IPS DF 6.9 (cell line): ENCODE results near the gene ADCY4.

ENCODE experiments used
- DNase-seq: peaks from one replicate; pipeline ENCODE4 v3.0.0-alpha.2; 2013; ENCODE audit warnings: low read depth, low spot score
- H3K27ac ChIP-seq: one replicate; pipeline ENCODE4 v1.5.1; 2013; ENCODE audit warnings: low read length, control low read depth
- H3K27me3 ChIP-seq: 2 replicates; pipeline ENCODE4 v1.6.1; 2013; ENCODE audit warnings: mild to moderate bottlenecking, low read length; ENCODE audit not compliant: control insufficient read depth, insufficient read depth
- H3K36me3 ChIP-seq: 2 replicates; pipeline ENCODE4 v1.6.1; 2013; ENCODE audit warnings: low read length; ENCODE audit not compliant: control insufficient read depth, insufficient read depth
- H3K4me1 ChIP-seq: 2 replicates; pipeline ENCODE4 v1.6.1; 2013; ENCODE audit warnings: low read length; ENCODE audit not compliant: control insufficient read depth, insufficient read depth
- H3K4me3 ChIP-seq: 2 replicates; pipeline ENCODE4 v1.5.1; 2013; ENCODE audit warnings: mild to moderate bottlenecking, low read length
- H3K9me3 ChIP-seq: 2 replicates; pipeline ENCODE4 v1.6.1; 2013; ENCODE audit warnings: low read length, inconsistent platforms; ENCODE audit not compliant: control insufficient read depth, insufficient read depth
- WGBS: extraction: QIAGEN DNeasy Blood & Tissue Kit; methylation state at CpG from one replicate; pipeline ENCODE4 v1.1.7; 2013; ENCODE audit warnings: mixed read lengths, missing lambda C conversion rate; ENCODE audit not compliant: insufficient read length, insufficient coverage; 5-methylcytosine and 5-hydroxymethylcytosine counted together

ADCY4 gene

GRCh38 chr14:24297190-24297964 is 37.5 kb downstream of the ADCY4 start:
- no CpG with 5 or more reads among the region's 5 CpGs for WGBS
- H3K9me3 ChIP-seq: no peaks in the 10 kb centered on the region
- no peak overlapping the region for H3K27ac ChIP-seq
- no peaks in the 10 kb centered on the region for H3K27me3 ChIP-seq
- DNase-seq: no peak
- peaks cover 9% of the 10 kb centered on the region; the same call in 1 of the 2 replicates for H3K36me3 ChIP-seq
- H3K4me3 ChIP-seq: no peak overlapping the region
- H3K4me1 ChIP-seq: no peaks in the 10 kb centered on the region

GRCh38 chr14:24296341-24297157 is 38.3 kb downstream of the ADCY4 start:
- DNase-seq: no peak
- no peaks in the 10 kb centered on the region for H3K4me1 ChIP-seq
- peaks cover 1% of the 10 kb centered on the region; the same call in 1 of the 2 replicates for H3K36me3 ChIP-seq
- H3K4me3 ChIP-seq: no peak overlapping the region
- WGBS: no CpG with 5 or more reads among the region's 12 CpGs
- no peak overlapping the region for H3K27ac ChIP-seq
- H3K9me3 ChIP-seq: no peaks in the 10 kb centered on the region
- H3K27me3 ChIP-seq: no peaks in the 10 kb centered on the region

GRCh38 chr14:24293525-24293924 is 41.3 kb downstream of the ADCY4 start:
- no CpG with 5 or more reads among the region's 2 CpGs for WGBS
- Histone ChIP-seq H3K4me3 (no peak overlapping the region), H3K36me3 (0 out of 2 replicates have a peak, but pooled peaks cover 2% of the 10 kb centered on the region), H3K27ac (no peak overlapping the region), H3K4me1 (no peaks in the 10 kb centered on the region), H3K27me3 (no peaks in the 10 kb centered on the region), H3K9me3 (no peaks in the 10 kb centered on the region)
- DNase-seq: no peak

GRCh38 chr14:24292118-24292807 is 42.6 kb downstream of the ADCY4 start:
- Histone ChIP-seq H3K27me3 (no peaks in the 10 kb centered on the region), H3K36me3 (0 out of 2 replicates have a peak, but pooled peaks cover 2% of the 10 kb centered on the region), H3K9me3 (no peaks in the 10 kb centered on the region), H3K4me3 (no peak overlapping the region), H3K4me1 (no peaks in the 10 kb centered on the region), H3K27ac (no peak overlapping the region)
- DNase-seq: no peak
- WGBS: no CpG with 5 or more reads among the region's 11 CpGs

GRCh38 chr14:24291446-24292117 is 43.3 kb downstream of the ADCY4 start:
- no CpG with 5 or more reads among the region's 3 CpGs for WGBS
- H3K36me3 ChIP-seq: 0 out of 2 replicates have a peak, but pooled peaks cover 2% of the 10 kb centered on the region
- no peaks in the 10 kb centered on the region for H3K4me1 ChIP-seq
- H3K27ac ChIP-seq: no peak overlapping the region
- no peaks in the 10 kb centered on the region for H3K9me3 ChIP-seq
- DNase-seq: no peak
- H3K4me3 ChIP-seq: no peak overlapping the region
- H3K27me3 ChIP-seq: no peaks in the 10 kb centered on the region

- no peaks in the 10 kb centered on the region for H3K4me1 ChIP-seq
- no peak overlapping the region for H3K27ac ChIP-seq
- no peaks in the 10 kb centered on the region for H3K27me3 ChIP-seq
- 0 out of 2 replicates have a peak, but pooled peaks cover 2% of the 10 kb centered on the region for H3K36me3 ChIP-seq
- no peak overlapping the region for H3K4me3 ChIP-seq
- no peak for DNase-seq
- H3K9me3 ChIP-seq: no peaks in the 10 kb centered on the region
- no CpG with 5 or more reads among the region's 9 CpGs for WGBS
Observed at GRCh38 chr14:24290746-24291145, 44.1 kb downstream of the ADCY4 start.

GRCh38 chr14:24289649-24290280 is 45.1 kb downstream of the ADCY4 start:
- H3K36me3 ChIP-seq: 0 out of 2 replicates have a peak, but pooled peaks cover 2% of the 10 kb centered on the region
- DNase-seq: no peak
- H3K4me1 ChIP-seq: no peaks in the 10 kb centered on the region
- no CpG with 5 or more reads among the region's 6 CpGs for WGBS
- no peaks in the 10 kb centered on the region for H3K9me3 ChIP-seq
- no peak overlapping the region for H3K4me3 ChIP-seq
- H3K27me3 ChIP-seq: no peaks in the 10 kb centered on the region
- H3K27ac ChIP-seq: no peak overlapping the region

- no peaks in the 10 kb centered on the region for H3K27me3 ChIP-seq
- H3K36me3 ChIP-seq: 0 out of 2 replicates have a peak, but pooled peaks cover 2% of the 10 kb centered on the region
- no peak overlapping the region for H3K27ac ChIP-seq
- no peak for DNase-seq
- no peaks in the 10 kb centered on the region for H3K4me1 ChIP-seq
- H3K4me3 ChIP-seq: no peak overlapping the region
- H3K9me3 ChIP-seq: no peaks in the 10 kb centered on the region
- no CpG with 5 or more reads among the region's 5 CpGs for WGBS
Observed at GRCh38 chr14:24286996-24287395, 47.9 kb downstream of the ADCY4 start.

- H3K4me1 ChIP-seq: no peaks in the 10 kb centered on the region
- WGBS: no CpG with 5 or more reads among the region's 4 CpGs
- H3K36me3 ChIP-seq: no peaks in the 10 kb centered on the region
Observed at GRCh38 chr14:24285351-24285750, 49.5 kb downstream of the ADCY4 start.

More at GRCh38 chr14:24285351-24285750, 49.5 kb downstream of the ADCY4 start:
- Histone ChIP-seq H3K27me3 (no peaks in the 10 kb centered on the region), H3K9me3 (no peaks in the 10 kb centered on the region), H3K27ac (no peak overlapping the region), H3K4me3 (no peak overlapping the region)
- no peak for DNase-seq
